ENCODE measurements around the gene BICC1.

The BICC1 gene

DNA sequence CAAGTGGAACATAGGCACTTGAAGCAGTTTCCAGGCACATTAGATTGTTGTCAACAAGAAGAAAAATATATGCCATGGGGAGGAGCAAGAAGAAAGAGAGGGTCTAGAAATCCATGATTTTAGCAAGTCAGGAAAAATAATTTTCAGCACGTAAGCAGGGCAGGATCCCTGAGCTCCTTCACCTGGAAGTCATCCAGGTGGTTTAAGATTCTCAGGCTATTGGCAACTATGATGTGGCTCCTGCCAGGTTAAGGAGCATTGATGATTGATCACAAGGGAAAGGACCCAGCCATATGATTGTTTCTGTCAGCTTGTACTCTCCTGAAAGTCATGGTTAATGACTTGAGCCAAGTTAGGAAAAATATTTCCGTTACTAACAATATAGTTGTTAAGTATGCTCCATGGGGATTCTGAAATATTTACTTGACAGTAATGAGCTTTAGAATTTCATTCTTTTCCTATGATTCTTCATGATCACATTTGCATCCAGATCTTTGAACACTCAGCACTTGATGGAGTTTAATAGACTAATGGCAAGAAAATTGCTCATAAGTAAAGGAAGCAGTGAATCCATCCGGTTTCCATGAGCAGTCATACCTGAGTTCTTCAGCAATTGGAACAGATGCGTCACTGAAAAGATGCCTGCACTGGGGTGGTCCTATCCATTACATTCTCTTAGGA lies 209.1 kb downstream of the BICC1 start:
- in situ Hi-C loops (cut with HindIII; ENCODE audit: low pct_unique_long_range_greater_than_20kb, low sequenced_read_pairs), result no loop called here
- TF ChIP-seq JUND (IDR thresholded peaks at IDR 0.05; ENCODE audit: low read depth), result no peak
- DNase-seq (ENCODE audit: low read depth in 1 of 2, low spot score in 1 of 2), result no peak

DNA sequence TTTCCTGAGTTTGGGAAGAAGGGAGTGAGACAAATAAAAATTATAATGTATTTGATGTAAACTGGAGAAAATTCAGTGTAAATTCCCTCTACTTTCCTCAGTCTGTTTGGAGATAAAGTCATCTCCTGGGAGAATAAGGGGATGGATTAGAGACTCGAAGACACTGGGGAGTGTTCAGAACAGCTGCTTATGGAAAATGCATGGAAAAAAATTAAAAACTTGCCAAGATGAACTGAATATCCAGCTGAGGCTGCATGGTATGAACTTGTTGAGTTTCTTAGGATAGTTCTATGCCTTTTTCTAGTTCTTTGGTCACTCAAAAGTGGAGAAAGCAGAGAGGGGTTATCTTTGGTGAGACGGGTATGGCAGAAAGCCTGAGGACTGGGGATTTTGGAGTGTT lies 210.5 kb downstream of the BICC1 start:
- TF ChIP-seq JUND (IDR thresholded peaks at IDR 0.05; ENCODE audit: low read depth), result no peak
- in situ Hi-C loops (cut with HindIII; ENCODE audit: low pct_unique_long_range_greater_than_20kb, low sequenced_read_pairs), result no loop called here
- no peak for DNase-seq (ENCODE audit: low read depth in 1 of 2, low spot score in 1 of 2)

DNA sequence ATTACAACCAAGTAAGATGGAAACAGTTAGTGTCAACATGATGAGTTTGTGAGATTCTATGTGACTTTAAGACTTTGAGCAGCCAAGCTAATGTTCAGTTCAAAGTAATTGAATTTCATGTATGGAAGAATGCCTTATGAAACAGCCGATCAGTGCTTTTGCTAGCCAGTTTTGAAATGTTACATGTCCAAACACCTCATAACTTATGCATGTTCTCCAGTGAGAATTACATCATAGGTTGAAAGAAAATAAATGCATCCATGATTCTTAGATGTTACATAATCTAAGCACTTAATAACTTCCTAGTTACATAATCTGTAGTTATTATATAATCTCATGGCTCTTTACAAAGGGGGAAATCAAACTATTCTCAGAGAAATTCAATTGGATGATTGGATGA lies 211.3 kb downstream of the BICC1 start:
- in situ Hi-C loops (cut with HindIII; ENCODE audit: low pct_unique_long_range_greater_than_20kb, low sequenced_read_pairs), result no loop called here
- DNase-seq (ENCODE audit: low read depth in 1 of 2, low spot score in 1 of 2), result no peak
- TF ChIP-seq JUND (IDR thresholded peaks at IDR 0.05; ENCODE audit: low read depth), result no peak

DNA sequence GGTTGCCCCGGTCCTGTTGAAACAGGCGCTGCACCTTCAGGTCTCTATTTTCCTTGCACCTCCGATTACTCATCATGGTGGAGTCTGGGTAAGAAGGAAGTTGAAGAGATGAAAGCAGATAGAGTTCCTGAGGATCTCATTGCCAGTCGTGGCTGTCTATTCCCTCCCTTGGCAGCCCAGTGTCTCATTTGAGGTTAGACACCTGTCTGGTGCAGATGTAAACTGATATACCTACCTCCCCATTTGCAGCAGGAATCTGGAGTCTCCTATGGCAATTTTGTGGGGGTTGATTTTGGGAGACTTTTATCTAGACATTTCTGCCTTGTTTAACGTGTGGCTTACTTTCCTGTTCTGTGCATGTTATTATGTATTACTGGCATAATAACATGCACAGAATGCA lies 212.1 kb downstream of the BICC1 start:
- in situ Hi-C loops (cut with HindIII; ENCODE audit: low pct_unique_long_range_greater_than_20kb, low sequenced_read_pairs), result no loop called here
- no peak for TF ChIP-seq JUND (IDR thresholded peaks at IDR 0.05; ENCODE audit: low read depth)
- DNase-seq (ENCODE audit: low read depth in 1 of 2, low spot score in 1 of 2), result no peak

DNA sequence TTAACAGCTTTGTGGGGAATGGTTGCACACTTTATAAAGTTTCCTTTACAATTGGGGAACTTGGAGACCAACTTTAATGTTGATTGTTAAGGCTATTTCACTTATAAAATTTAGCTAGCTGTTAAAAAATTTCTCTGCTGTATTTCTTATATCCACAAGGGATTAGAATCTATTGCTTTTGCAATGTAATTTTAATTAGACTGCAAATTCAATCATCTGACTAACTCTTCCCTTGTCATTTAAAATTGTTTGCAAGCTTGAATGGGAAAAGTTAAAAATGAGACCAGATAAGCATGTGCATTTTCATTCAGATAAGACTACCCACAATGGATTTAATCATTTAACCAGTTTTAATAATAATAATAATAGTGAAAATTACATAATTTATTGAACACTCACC lies 213.2 kb downstream of the BICC1 start:
- in situ Hi-C loops (cut with HindIII; ENCODE audit: low pct_unique_long_range_greater_than_20kb, low sequenced_read_pairs), result no loop called here

DNA sequence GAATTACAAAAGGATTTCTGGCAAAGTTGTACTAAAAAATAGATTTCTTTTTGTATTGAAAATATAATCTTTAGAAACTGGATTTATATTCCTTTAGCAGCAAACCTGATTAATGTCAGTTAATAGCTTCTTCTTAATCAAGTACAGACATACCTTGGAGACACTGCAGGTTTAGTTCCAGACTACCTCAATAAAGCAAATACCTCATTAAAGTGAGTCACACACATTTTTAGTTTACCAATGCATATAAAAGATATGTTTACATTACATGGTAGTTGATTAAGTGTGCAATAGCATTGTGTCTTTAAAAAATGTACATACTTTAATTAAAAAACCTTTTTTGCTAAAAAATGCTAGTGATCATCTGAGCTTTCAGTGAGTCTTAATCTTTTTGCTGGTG lies 215.0 kb downstream of the BICC1 start:
- no peak for TF ChIP-seq JUND (IDR thresholded peaks at IDR 0.05; ENCODE audit: low read depth)
- in situ Hi-C loops (cut with HindIII; ENCODE audit: low pct_unique_long_range_greater_than_20kb, low sequenced_read_pairs), result no loop called here
- DNase-seq (ENCODE audit: low read depth in 1 of 2, low spot score in 1 of 2), result no peak

More for the DNA sequence above, 213.2 kb downstream of the BICC1 start:
- no peak for TF ChIP-seq JUND (IDR thresholded peaks at IDR 0.05; ENCODE audit: low read depth)
- no peak for DNase-seq (ENCODE audit: low read depth in 1 of 2, low spot score in 1 of 2)

DNA sequence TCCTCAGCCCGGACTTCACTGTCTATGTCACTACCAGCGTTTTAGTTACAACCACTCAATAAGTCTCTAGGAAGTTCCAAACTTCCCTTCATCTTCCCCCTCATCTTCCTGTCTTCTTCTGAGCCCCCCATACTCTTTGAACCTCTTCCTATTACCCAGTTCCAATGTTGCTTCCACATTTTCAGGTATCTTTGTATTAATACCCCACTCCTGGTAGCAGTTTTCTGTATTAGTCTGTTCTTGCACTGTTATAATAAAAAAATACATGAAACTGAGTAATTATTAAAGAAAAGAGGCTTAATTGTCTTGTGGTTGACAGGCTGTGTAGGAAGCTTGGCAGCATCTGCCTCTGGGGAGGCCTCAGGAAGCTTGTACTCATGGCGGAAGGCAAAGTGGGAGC lies 218.6 kb downstream of the BICC1 start:
- no peak for DNase-seq (ENCODE audit: low read depth in 1 of 2, low spot score in 1 of 2)
- in situ Hi-C loops (cut with HindIII; ENCODE audit: low pct_unique_long_range_greater_than_20kb, low sequenced_read_pairs), result no loop called here
- TF ChIP-seq JUND (IDR thresholded peaks at IDR 0.05; ENCODE audit: low read depth), result no peak

DNA sequence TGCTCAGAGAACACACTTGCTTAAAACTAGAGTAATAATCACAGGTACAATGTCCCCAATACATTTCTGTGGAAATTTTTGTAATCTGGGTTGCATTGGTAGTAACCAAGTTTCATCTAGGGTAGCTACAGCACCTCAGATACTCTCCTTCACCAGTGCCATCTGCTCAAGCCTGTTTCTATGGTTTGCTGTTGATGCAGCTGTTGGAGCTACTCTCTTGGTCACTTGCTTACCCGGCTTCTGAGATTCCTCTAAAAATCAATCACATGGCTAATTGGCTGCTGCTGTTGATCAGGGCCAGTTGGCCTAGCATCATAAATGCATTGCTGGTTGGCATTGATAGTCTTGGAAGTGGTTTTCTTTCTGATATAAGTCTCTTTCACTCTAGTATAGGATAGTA lies 220.8 kb downstream of the BICC1 start:
- TF ChIP-seq JUND (IDR thresholded peaks at IDR 0.05; ENCODE audit: low read depth), result no peak
- in situ Hi-C loops (cut with HindIII; ENCODE audit: low pct_unique_long_range_greater_than_20kb, low sequenced_read_pairs), result no loop called here
- DNase-seq (ENCODE audit: low read depth in 1 of 2, low spot score in 1 of 2), result no peak

DNA sequence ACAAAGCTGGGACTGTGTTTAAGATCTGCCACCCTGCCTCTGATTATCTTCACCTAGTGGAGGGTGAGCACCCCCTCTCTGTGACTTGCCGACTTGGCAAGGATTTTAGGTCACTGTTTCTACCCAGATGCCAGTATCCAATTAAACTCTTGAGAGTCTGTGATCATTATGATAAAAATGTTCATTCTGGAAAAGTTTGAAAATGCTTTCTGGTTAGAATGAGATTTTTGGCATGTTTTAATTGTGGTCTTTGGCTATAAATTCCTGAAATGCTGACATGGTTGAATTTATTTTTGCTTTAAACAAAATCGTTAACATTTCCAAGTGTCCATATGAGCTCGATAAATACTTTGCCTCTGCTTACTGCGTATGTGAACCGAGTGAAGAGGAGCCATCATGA lies 221.4 kb downstream of the BICC1 start:
- no peak for DNase-seq (ENCODE audit: low read depth in 1 of 2, low spot score in 1 of 2)
- TF ChIP-seq JUND (IDR thresholded peaks at IDR 0.05; ENCODE audit: low read depth), result no peak
- in situ Hi-C loops (cut with HindIII; ENCODE audit: low pct_unique_long_range_greater_than_20kb, low sequenced_read_pairs), result no loop called here

DNA sequence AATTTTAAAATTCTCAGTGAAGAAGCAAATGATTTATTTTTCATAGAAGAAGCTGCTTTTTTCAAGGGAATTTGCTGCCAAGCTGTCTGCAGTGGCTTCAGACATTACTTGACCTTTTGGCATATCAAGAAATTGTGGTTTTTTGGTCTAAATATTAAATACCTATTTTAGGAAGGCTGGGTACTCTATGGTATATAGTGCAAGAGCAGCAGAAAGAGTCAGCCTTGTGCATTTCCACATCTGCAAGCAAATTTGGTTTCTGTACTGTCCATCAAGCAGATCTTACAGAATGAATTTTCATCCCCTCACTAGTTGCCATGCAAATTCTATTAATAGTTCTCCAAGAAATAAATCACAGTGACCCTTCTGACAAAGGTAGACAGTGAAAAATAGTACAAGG lies 222.0 kb downstream of the BICC1 start:
- in situ Hi-C loops (cut with HindIII; ENCODE audit: low pct_unique_long_range_greater_than_20kb, low sequenced_read_pairs), result no loop called here
- no peak for DNase-seq (ENCODE audit: low read depth in 1 of 2, low spot score in 1 of 2)
- TF ChIP-seq JUND (IDR thresholded peaks at IDR 0.05; ENCODE audit: low read depth), result no peak

DNA sequence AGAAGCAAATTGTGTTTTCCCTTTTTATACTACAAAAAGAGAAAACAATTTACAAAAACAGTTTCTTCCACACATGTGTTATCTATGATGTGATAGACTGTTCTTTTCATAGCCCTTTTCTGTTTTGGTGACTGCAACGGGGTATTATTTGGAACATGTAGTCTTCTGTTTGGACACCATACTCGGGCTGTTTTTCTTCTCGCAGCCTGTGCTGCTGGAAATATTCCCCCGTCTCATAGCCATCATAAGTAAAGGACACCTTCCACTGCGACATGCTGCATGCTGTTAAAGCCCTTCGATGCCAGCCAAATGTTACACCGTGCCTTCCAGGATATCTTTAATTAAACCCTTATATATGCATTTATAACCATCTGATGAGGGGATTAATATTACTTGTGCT lies 222.4 kb downstream of the BICC1 start:
- no peak for TF ChIP-seq JUND (IDR thresholded peaks at IDR 0.05; ENCODE audit: low read depth)
- DNase-seq (ENCODE audit: low read depth in 1 of 2, low spot score in 1 of 2), result no peak
- in situ Hi-C loops (cut with HindIII; ENCODE audit: low pct_unique_long_range_greater_than_20kb, low sequenced_read_pairs), result no loop called here

DNA sequence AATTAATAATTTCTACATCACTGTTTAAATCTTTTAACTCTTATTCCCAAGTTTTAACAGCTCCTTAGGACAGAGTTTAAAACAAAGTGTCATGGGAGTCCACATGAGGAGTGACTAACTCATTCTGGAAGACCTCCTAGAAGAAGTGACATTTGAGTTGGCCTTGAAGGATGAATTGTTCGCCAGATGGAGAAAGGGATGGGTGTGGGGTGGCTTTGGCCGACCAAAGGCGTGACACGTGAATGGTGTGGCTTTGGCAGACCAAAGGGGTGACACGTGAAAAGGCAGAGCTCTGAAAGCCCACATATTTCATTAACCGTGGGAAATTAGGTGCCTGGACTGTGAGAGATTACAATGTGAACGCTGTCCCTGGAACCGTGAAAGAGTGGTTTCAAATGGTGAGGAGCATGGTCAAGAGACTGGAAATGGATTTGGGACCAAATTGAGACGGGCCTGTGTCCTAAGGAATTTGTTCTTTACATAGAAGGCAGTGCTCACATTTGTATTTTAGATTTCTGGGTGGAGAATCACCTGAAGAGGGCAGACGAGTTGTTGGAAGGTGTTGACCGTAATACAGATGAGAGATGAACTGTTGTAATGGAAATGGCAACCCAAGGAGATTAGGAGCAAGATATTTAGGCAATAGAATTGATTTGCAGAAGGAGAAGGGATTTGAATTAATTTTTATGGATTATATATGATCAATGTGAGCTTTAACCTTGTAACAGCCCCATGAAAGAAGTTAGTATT lies 228.1 kb downstream of the BICC1 start:
- no peak for TF ChIP-seq JUND (IDR thresholded peaks at IDR 0.05; ENCODE audit: low read depth)
- in situ Hi-C loops (cut with HindIII; ENCODE audit: low pct_unique_long_range_greater_than_20kb, low sequenced_read_pairs), result no loop called here
- DNase-seq (ENCODE audit: low read depth in 1 of 2, low spot score in 1 of 2), result no peak

DNA sequence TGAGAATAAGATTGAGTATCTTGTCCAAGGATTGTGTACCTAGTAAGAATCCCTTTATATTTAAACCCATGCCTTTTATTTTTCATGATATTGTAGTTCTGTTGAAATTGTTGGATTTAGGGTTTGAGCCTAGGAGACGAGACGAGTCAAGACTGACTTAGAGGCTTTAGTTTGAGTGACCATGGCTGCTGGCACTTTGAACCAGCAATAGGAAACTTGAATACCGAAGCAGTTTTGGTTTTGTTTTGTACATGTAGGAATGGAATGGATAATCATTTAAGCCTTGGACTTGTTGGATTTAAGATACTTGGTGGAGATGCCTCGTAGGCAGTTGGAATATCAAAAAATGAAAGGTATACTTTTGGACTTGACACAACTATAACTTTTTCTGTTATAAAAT lies 229.0 kb downstream of the BICC1 start:
- TF ChIP-seq JUND (IDR thresholded peaks at IDR 0.05; ENCODE audit: low read depth), result no peak
- DNase-seq (ENCODE audit: low read depth in 1 of 2, low spot score in 1 of 2), result no peak
- in situ Hi-C loops (cut with HindIII; ENCODE audit: low pct_unique_long_range_greater_than_20kb, low sequenced_read_pairs), result no loop called here

DNA sequence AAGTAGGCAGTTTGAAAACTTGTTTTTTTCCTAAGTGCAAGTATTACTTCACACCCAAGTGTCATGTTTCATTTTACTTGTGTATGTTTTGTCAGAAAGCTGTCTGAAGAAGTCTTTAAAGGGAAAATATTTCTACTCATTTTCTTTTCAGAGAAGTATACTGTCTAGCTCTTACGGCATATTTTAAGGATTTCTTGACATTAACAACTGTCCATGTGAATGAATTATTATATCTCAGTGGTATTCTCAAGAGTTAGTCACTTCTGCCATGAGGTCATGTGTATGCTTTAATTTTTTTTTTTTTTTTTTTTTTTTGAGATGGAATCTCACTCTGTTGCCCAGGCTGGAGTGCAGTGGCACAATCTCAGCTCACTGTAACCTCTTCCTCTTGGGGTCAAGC lies 229.5 kb downstream of the BICC1 start:
- in situ Hi-C loops (cut with HindIII; ENCODE audit: low pct_unique_long_range_greater_than_20kb, low sequenced_read_pairs), result no loop called here
- no peak for TF ChIP-seq JUND (IDR thresholded peaks at IDR 0.05; ENCODE audit: low read depth)
- no peak for DNase-seq (ENCODE audit: low read depth in 1 of 2, low spot score in 1 of 2)
